CD4-positive, alpha-beta T cell (primary cell): ENCODE measurements around the gene WNK3. TPM values are rescaled to one million over a fixed set of nuclear protein-coding genes. Genes with fewer than 3 reads are reported as not detected.
"Not testable (repeated sequence)": the region's sequence is repeated elsewhere in the genome, so short reads cannot be mapped to it uniquely, and the experiment has no call there.

ENCODE experiments used
- ATAC-seq: fragments of 200-7000 bp; cut with Tn5 transposase; one replicate; pipeline ENCODE4 v1.10.0; 2022; ENCODE audit warnings: mild to moderate bottlenecking; ENCODE audit not compliant: poor library complexity
- CTCF ChIA-PET: fragments of 350-600 bp; sonication (Branson Sonifier 250); formaldehyde crosslinking; loops from one replicate; lab custom pipeline; 2021; ENCODE audit warnings: antibody characterized with exemption, inconsistent platforms; lab: Charles Lee
- POLR2A ChIA-PET: fragments of 350-600 bp; sonication (Branson Sonifier 250); formaldehyde crosslinking; loops from one replicate; lab custom pipeline; 2021; ENCODE audit warnings: antibody characterized with exemption, inconsistent platforms; lab: Charles Lee
- DNase-seq, 14 experiments: peaks; one replicate each; pipeline ENCODE4 v3.0.0-alpha.2; 2013 to 2020; ENCODE audit warnings: mixed read lengths in 2 of 14
- H3K27ac ChIP-seq, 2 donors: one replicate each; pipeline versions ENCODE4 v1.5.1 to v1.7.0; 2013; ENCODE audit warnings: low read length in 2 of 2, low read depth in 1 of 2, mild to moderate bottlenecking in 1 of 2
- H3K27me3 ChIP-seq, 2 experiments: 1 replicate in 1 of 2; 2 replicates in 1 of 2; pipeline versions ENCODE4 v1.6.1 to v1.7.0; 2013; ENCODE audit warnings: low read length in 2 of 2, control low read depth in 1 of 2, mild to moderate bottlenecking in 1 of 2, moderate library complexity in 1 of 2; ENCODE audit not compliant: insufficient read depth in 2 of 2, control insufficient read depth in 1 of 2
- H3K36me3 ChIP-seq: one replicate; pipeline ENCODE4 v1.6.1; 2013; ENCODE audit warnings: low read length, control low read depth; ENCODE audit not compliant: insufficient read depth
- H3K4me1 ChIP-seq: one replicate; pipeline ENCODE4 v1.6.1; 2013; ENCODE audit warnings: low read length, control low read depth; ENCODE audit not compliant: insufficient read depth
- H3K4me3 ChIP-seq: one replicate; pipeline ENCODE4 v1.5.1; 2013; ENCODE audit warnings: mild to moderate bottlenecking, low read length, moderate library complexity
- H3K9me3 ChIP-seq, 2 experiments: 1 replicate in 1 of 2; 2 replicates in 1 of 2; pipeline versions ENCODE4 v1.6.1 to v1.7.0; 2013; ENCODE audit warnings: low read length in 2 of 2, mild to moderate bottlenecking in 2 of 2, control low read depth in 1 of 2, moderate library complexity in 1 of 2; ENCODE audit not compliant: control insufficient read depth in 1 of 2, insufficient read depth in 1 of 2
- H3K27ac Mint-ChIP-seq: one replicate; pipeline ENCODE4 v1.8.0; 2020; ENCODE audit warnings: mixed read lengths
- H3K27me3 Mint-ChIP-seq: one replicate; pipeline ENCODE4 v1.8.0; 2021; ENCODE audit warnings: mixed read lengths
- H3K36me3 Mint-ChIP-seq: one replicate; pipeline ENCODE4 v1.8.0; 2021; ENCODE audit warnings: low read depth, mixed read lengths
- H3K4me1 Mint-ChIP-seq: one replicate; pipeline ENCODE4 v1.8.0; 2021; ENCODE audit warnings: low read depth, mixed read lengths
- H3K4me3 Mint-ChIP-seq: one replicate; pipeline ENCODE4 v1.8.0; 2020; ENCODE audit warnings: mild to moderate bottlenecking, mixed read lengths
- H3K9me3 Mint-ChIP-seq: one replicate; pipeline ENCODE4 v1.8.0; 2020; ENCODE audit warnings: mixed read lengths
- CTCF ChIP-seq: fragments of 200-600 bp; IDR thresholded peaks from one replicate; pipeline ENCODE4 v1.8.0; 2022; ENCODE audit warnings: antibody characterized with exemption, mild to moderate bottlenecking
- intact Hi-C, 2 experiments: fragments of 100-400 bp; cut with DNase I in 1 of 2; cut with micrococcal nuclease in 1 of 2; formaldehyde crosslinking; loops; one replicate each; pipeline versions ENCODE4 v1.15.1 to v1.9.0; 2023 to 2025; cut with DNase I, micrococcal nuclease
- total RNA-seq, 174 experiments: library from RNA in 2 of 174; stranded (reverse) in 2 of 174; gene quantifications; one replicate each; pipeline ENCODE4 v1.2.3 and lab custom pipeline; 2021 to 2026

WNK3 gene
- total RNA-seq, 2 experiments from 2014 or later, result 0.16 to 0.25 TPM

GRCh38 chrX:54358424-54359211, 772 bp upstream of the WNK3 start:
- Histone ChIP-seq H3K4me3 (peak overlapping the region; percentile 50), H3K36me3 (no peaks in the 10 kb centered on the region), H3K27me3 (peaks cover 4 to 17% of the 10 kb centered on the region in 2 experiments), H3K4me1 (peaks cover 20% of the 10 kb centered on the region), H3K27ac (no peak overlapping the region), H3K9me3 (peaks cover 0 to 6% of the 10 kb centered on the region in 2 experiments)
- DNase-seq (peak in 13 of 14 experiments; percentile 2 to 67 (median 25)), ATAC-seq (peak; percentile 62)
- Mint-ChIP-seq H3K27me3 (peaks cover 37% of the 10 kb centered on the region), H3K4me3 (peak overlapping the region; percentile 88), H3K36me3 (no peaks in the 10 kb centered on the region), H3K27ac (no peak overlapping the region), H3K4me1 (peaks cover 21% of the 10 kb centered on the region), H3K9me3 (no peaks in the 10 kb centered on the region)
- TF ChIP-seq CTCF, result no peak
- POLR2A ChIA-PET, result interaction anchor here (1.1 kb wide), 1 partner anchor 81 kb away, joined by 3 read pairs; the partner anchor contains the start of gene TSR2
- CTCF ChIA-PET, result no interaction called here
- intact Hi-C loops, result loop anchor here in 1 of 2 experiments (5.0 kb wide), 2 partner anchors 79 to 176 kb away; partner anchors contain the start of gene FAM120C

GRCh38 chrX:54352677-54353076, 5.2 kb downstream of the WNK3 start:
- Histone ChIP-seq H3K27ac (no peak overlapping the region), H3K36me3 (no peaks in the 10 kb centered on the region), H3K4me1 (peaks cover 5% of the 10 kb centered on the region), H3K9me3 (no peaks in the 10 kb centered on the region), H3K4me3 (no peak overlapping the region), H3K27me3 (no peaks in the 10 kb centered on the region)
- ChIA-PET POLR2A (no interaction called here), CTCF (no interaction called here)
- intact Hi-C loops, result no loop called here
- H3K27me3 Mint-ChIP-seq, result peaks cover 14% of the 10 kb centered on the region
- no peak for TF ChIP-seq CTCF
- no peaks in the 10 kb centered on the region for H3K9me3 Mint-ChIP-seq
- H3K27ac Mint-ChIP-seq, result no peak overlapping the region
- H3K36me3 Mint-ChIP-seq, result no peaks in the 10 kb centered on the region
- DNase-seq (no peak), ATAC-seq (no peak)
- no peak overlapping the region for H3K4me3 Mint-ChIP-seq
- peaks cover 8% of the 10 kb centered on the region for H3K4me1 Mint-ChIP-seq

GRCh38 chrX:54337383-54337782, 20.5 kb downstream of the WNK3 start:
- ATAC-seq, H3K27me3 Mint-ChIP-seq, H3K27me3 ChIP-seq, H3K36me3 ChIP-seq, POLR2A ChIA-PET, H3K4me3 Mint-ChIP-seq, CTCF ChIA-PET, H3K9me3 ChIP-seq, H3K27ac ChIP-seq, intact Hi-C loops, H3K4me3 ChIP-seq, H3K9me3 Mint-ChIP-seq, H3K36me3 Mint-ChIP-seq, H3K4me1 ChIP-seq, DNase-seq, H3K27ac Mint-ChIP-seq, H3K4me1 Mint-ChIP-seq: not testable (repeated sequence)
